Measurements from ENCODE around the gene S100A5. TPM values are rescaled to one million over a fixed set of nuclear protein-coding genes. Genes with fewer than 3 reads are reported as not detected.
A peak's percentile ranks its signal among the peaks of the same experiment; 100 is the strongest.
"Not testable (repeated sequence)": the region's sequence is repeated elsewhere in the genome, so short reads cannot be mapped to it uniquely, and the experiment has no call there.

Gene S100A5
- total RNA-seq, 1 experiment from 2014 or later, result not detected

- peak; percentile 97 for DNase-seq (ENCODE audit: low read depth)
Observed at GRCh38 chr1:153533689-153534201, 7.0 kb downstream of the S100A5 start.

GRCh38 chr1:153532769-153533599, 7.8 kb downstream of the S100A5 start:
- peak; percentile 82 for DNase-seq (ENCODE audit: low read depth)

- no peak for DNase-seq (ENCODE audit: low read depth)
Observed at GRCh38 chr1:153532181-153532580, 8.6 kb downstream of the S100A5 start.

- DNase-seq (ENCODE audit: low read depth), result no peak
Observed at GRCh38 chr1:153531638-153532037, 9.1 kb downstream of the S100A5 start.

GRCh38 chr1:153527683-153528040, 13.1 kb downstream of the S100A5 start:
- DNase-seq (ENCODE audit: low read depth), result no peak

GRCh38 chr1:153527023-153527682, 13.6 kb downstream of the S100A5 start:
- no peak for DNase-seq (ENCODE audit: low read depth)

- no peak for DNase-seq (ENCODE audit: low read depth)
Observed at GRCh38 chr1:153526132-153526543, 14.6 kb downstream of the S100A5 start.

- no peak for DNase-seq (ENCODE audit: low read depth)
Observed at GRCh38 chr1:153525088-153525728, 15.5 kb downstream of the S100A5 start.

- DNase-seq (ENCODE audit: low read depth), result not testable (repeated sequence)
Observed at GRCh38 chr1:153522353-153523048, 18.2 kb downstream of the S100A5 start.

GRCh38 chr1:153521808-153522207, 18.9 kb downstream of the S100A5 start:
- DNase-seq (ENCODE audit: low read depth), result not testable (repeated sequence)

GRCh38 chr1:153520818-153521476, 19.8 kb downstream of the S100A5 start:
- DNase-seq (ENCODE audit: low read depth), result peak; percentile 64

- not testable (repeated sequence) for DNase-seq (ENCODE audit: low read depth)
Observed at GRCh38 chr1:153520137-153520691, 20.5 kb downstream of the S100A5 start.

- no peak for DNase-seq (ENCODE audit: low read depth)
Observed at GRCh38 chr1:153519242-153519641, 21.5 kb downstream of the S100A5 start.

- no peak for DNase-seq (ENCODE audit: low read depth)
Observed at GRCh38 chr1:153515504-153516394, 25.0 kb downstream of the S100A5 start.

- no peak for DNase-seq (ENCODE audit: low read depth)
Observed at GRCh38 chr1:153513666-153514065, 27.1 kb downstream of the S100A5 start.

GRCh38 chr1:153513023-153513422, 27.7 kb downstream of the S100A5 start:
- peak; percentile 47 for DNase-seq (ENCODE audit: low read depth)

- DNase-seq (ENCODE audit: low read depth), result peak; percentile 76
Observed at GRCh38 chr1:153510984-153511410, 29.7 kb downstream of the S100A5 start.

- no peak for DNase-seq (ENCODE audit: low read depth)
Observed at GRCh38 chr1:153509729-153510354, 30.9 kb downstream of the S100A5 start.

- DNase-seq (ENCODE audit: low read depth), result no peak
Observed at GRCh38 chr1:153509036-153509435, 31.7 kb downstream of the S100A5 start.

All from M059J (cell line).